HCT116 (cell line): ENCODE results near the gene ADARB2. TPM values are rescaled to one million over a fixed set of nuclear protein-coding genes. Genes with fewer than 3 reads are reported as not detected.

ENCODE experiments used
- ATAC-seq: fragments of 200-7000 bp; cut with Tn5 transposase; 2 replicates; pipeline ENCODE4 v1.9.1; 2020; ENCODE audit warnings: mild to moderate bottlenecking, moderate library complexity
- BruUV-seq: library from RNA; stranded (reverse); fragments of 400-500 nt; replicated peaks from 2 replicates; lab custom pipeline; 2021; lab: Mats Ljungman, UMichigan
- CTCF ChIA-PET: fragments of 300-600 bp; sonication (Branson Sonifier 250); formaldehyde crosslinking; loops from one replicate; lab custom pipeline; 2021; ENCODE audit warnings: antibody characterized with exemption; lab: Charles Lee
- POLR2A ChIA-PET: fragments of 300-600, 350-600 bp; sonication (Branson Sonifier 250); formaldehyde crosslinking; loops from one replicate; lab custom pipeline; 2021; ENCODE audit warnings: antibody characterized with exemption; lab: Charles Lee
- RAD21 ChIA-PET, 2 experiments: fragments of 300-600 bp; sonication (Branson Sonifier 250); formaldehyde crosslinking; loops; one replicate each; lab custom pipeline; 2023; ENCODE audit warnings: low total read pairs in 2 of 2; ENCODE audit not compliant: uncharacterized antibody in 2 of 2, unreplicated experiment in 2 of 2, low non-redundant PET in 1 of 2; lab: Charles Lee
- DNase-seq: peaks from one replicate; pipeline ENCODE4 v3.0.0-alpha.2; 2010; ENCODE audit warnings: low read depth, low spot score
- H2AFZ ChIP-seq: fragments of 200-600 bp; shearing (Covaris generic), sonication (generic); 2 replicates; pipeline ENCODE4 v1.6.1; 2017; ENCODE audit warnings: low read depth, mixed run types, mixed read lengths, antibody characterized with exemption, low read length; ENCODE audit not compliant: poor library complexity, severe bottlenecking
- H3K27ac ChIP-seq: 2 replicates; pipeline ENCODE4 v1.5.1; 2012; ENCODE audit warnings: low read depth, low read length
- H3K27me3 ChIP-seq: fragments of 200-600 bp; sonication (generic); 2 replicates; pipeline ENCODE4 v1.6.1; 2016; ENCODE audit warnings: mixed run types, low read length, mixed read lengths; ENCODE audit not compliant: insufficient read depth
- H3K36me3 ChIP-seq, 2 experiments: fragments of 200-500 bp in 1 of 2; fragments of 200-600 bp in 1 of 2; sonication (Bioruptor generic) in 1 of 2; sonication (generic) in 1 of 2; 2 replicates each; pipeline versions ENCODE4 v1.5.1 to v1.6.1; 2014 to 2016; ENCODE audit warnings: low read length in 2 of 2, inconsistent platforms in 1 of 2, mixed read lengths in 1 of 2, mixed run types in 1 of 2; ENCODE audit not compliant: insufficient read depth in 2 of 2, control insufficient read depth in 1 of 2
- H3K4me1 ChIP-seq, 2 experiments: fragments of 200-600 bp in 1 of 2; sonication (generic) in 1 of 2; 2 replicates each; pipeline versions ENCODE4 v1.5.1 to v1.6.1; 2012 to 2017; ENCODE audit warnings: low read length in 2 of 2, inconsistent platforms in 1 of 2, mild to moderate bottlenecking in 1 of 2, mixed read lengths in 1 of 2, mixed run types in 1 of 2, moderate library complexity in 1 of 2; ENCODE audit not compliant: insufficient read depth in 2 of 2, control insufficient read depth in 1 of 2
- H3K4me2 ChIP-seq: fragments of 200-600 bp; sonication (generic); 2 replicates; pipeline ENCODE4 v1.6.1; 2017; ENCODE audit warnings: mixed run types, low read length, mixed read lengths
- H3K4me3 ChIP-seq, 2 experiments: fragments of 200-600 bp in 1 of 2; sonication (generic) in 1 of 2; replicated peaks in 1 of 2; 2 replicates each; pipeline ENCODE4 v1.5.1; 2011 to 2016; ENCODE audit warnings: low read length in 2 of 2, control low read depth in 1 of 2, low read depth in 1 of 2, mild to moderate bottlenecking in 1 of 2, mixed read lengths in 1 of 2, mixed run types in 1 of 2
- H3K79me2 ChIP-seq: fragments of 200-600 bp; sonication (generic); 2 replicates; pipeline ENCODE4 v1.6.1; 2017; ENCODE audit warnings: mild to moderate bottlenecking, mixed run types, low read length, moderate library complexity, mixed read lengths; ENCODE audit not compliant: insufficient read depth
- H3K9ac ChIP-seq: fragments of 200-600 bp; sonication (generic); 2 replicates; pipeline ENCODE4 v1.6.1; 2016; ENCODE audit warnings: low read length, mixed read lengths
- H3K9me2 ChIP-seq: fragments of 200-600 bp; sonication (generic), shearing (Covaris generic); 2 replicates; pipeline ENCODE4 v1.6.1; 2017; ENCODE audit warnings: mixed run types, mild to moderate bottlenecking, moderate library complexity; ENCODE audit not compliant: insufficient read depth
- H3K9me3 ChIP-seq, 2 experiments: fragments of 200-500 bp in 1 of 2; fragments of 200-600 bp in 1 of 2; sonication (Bioruptor generic) in 1 of 2; sonication (generic) in 1 of 2; 2 replicates each; pipeline ENCODE4 v1.6.1; 2014 to 2017; ENCODE audit warnings: low read length in 2 of 2, mixed read lengths in 2 of 2, inconsistent platforms in 1 of 2, low read depth in 1 of 2, mild to moderate bottlenecking in 1 of 2, mixed run types in 1 of 2, moderate library complexity in 1 of 2; ENCODE audit not compliant: control insufficient read depth in 1 of 2, insufficient read depth in 1 of 2
- H4K20me1 ChIP-seq: fragments of 200-600 bp; sonication (generic), shearing (Covaris generic); 2 replicates; pipeline ENCODE4 v1.6.1; 2017; ENCODE audit warnings: mixed run types, mild to moderate bottlenecking, moderate library complexity; ENCODE audit not compliant: insufficient read depth
- EZH2 ChIP-seq: fragments of 200-600 bp; sonication (generic); IDR thresholded peaks from 2 replicates; pipeline ENCODE4 v1.6.1; 2017; ENCODE audit warnings: antibody characterized with exemption, mixed run types
- RAD21 ChIP-seq: IDR thresholded peaks from 2 replicates; pipeline ENCODE4 v1.6.1; 2012; ENCODE audit warnings: low read depth, mild to moderate bottlenecking
- TCF7L2 ChIP-seq: IDR thresholded peaks from 2 replicates; pipeline ENCODE4 v1.7.0; 2011; ENCODE audit warnings: borderline replicate concordance, inconsistent platforms; ENCODE audit not compliant: insufficient read depth, insufficient read length; ENCODE audit errors: extremely low read depth
- intact Hi-C: fragments of 100-400 bp; cut with micrococcal nuclease; formaldehyde crosslinking; loops from 2 replicates; pipeline ENCODE4 v1.10.0; 2022
- total RNA-seq: library from RNA; stranded (reverse); gene quantifications from one replicate; pipeline ENCODE4 v1.2.1, GENCODE V29; 2021; ENCODE audit not compliant: unreplicated experiment
- TF ChIP-seq, protein P1 (sequence below), 3 experiments: fragments of 200-600 bp in 1 of 3; sonication (generic) in 1 of 3; IDR thresholded peaks in 2 of 3; conservative IDR thresholded peaks in 1 of 3; 2 replicates each; pipeline ENCODE4 v1.5.1; 2012 to 2017; ENCODE audit warnings: low read depth in 2 of 3, low read length in 2 of 3, antibody characterized with exemption in 1 of 3, borderline replicate concordance in 1 of 3, control low read depth in 1 of 3, mild to moderate bottlenecking in 1 of 3, mixed read lengths in 1 of 3, mixed run types in 1 of 3, moderate library complexity in 1 of 3; ENCODE audit not compliant: insufficient read depth in 1 of 3
- TF ChIP-seq, protein P2 (sequence below): IDR thresholded peaks from 2 replicates; pipeline ENCODE4 v1.6.1; 2012; ENCODE audit warnings: low read depth

ADARB2 gene
- total RNA-seq, 1 experiment from 2014 or later = not detected

DNA sequence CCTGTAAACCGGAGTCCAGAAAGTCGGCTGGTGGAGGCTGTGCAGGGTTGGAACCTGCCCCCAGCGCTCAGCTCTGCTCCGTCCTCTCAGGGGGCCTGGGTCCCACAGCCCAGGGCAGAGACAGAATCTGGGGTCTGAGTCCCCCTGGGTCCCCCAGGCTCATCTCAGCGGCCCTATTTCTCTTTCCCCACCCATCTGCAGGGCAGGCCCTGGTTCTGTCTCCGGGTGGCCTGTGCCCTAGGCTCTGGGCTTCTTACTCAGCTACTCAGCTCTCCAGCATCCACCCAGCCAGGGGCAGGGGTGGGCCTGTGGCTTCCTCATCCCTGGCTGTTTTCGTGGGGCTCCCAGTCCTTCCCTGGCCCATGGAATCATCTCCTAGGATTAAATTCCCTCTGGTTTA, 183.4 kb downstream of the ADARB2 start:
- ChIA-PET CTCF (no interaction called here), RAD21 (no interaction called here), POLR2A (no interaction called here)
- Histone ChIP-seq H3K4me1 (no peaks in the 10 kb centered on the region), H3K79me2 (no peaks in the 10 kb centered on the region), H3K4me3 (no peak overlapping the region), H3K27me3 (0 out of 2 replicates have a peak, but pooled peaks cover 13% of the 10 kb centered on the region), H3K36me3 (no peaks in the 10 kb centered on the region), H4K20me1 (no peaks in the 10 kb centered on the region), H3K27ac (no peak overlapping the region), H3K9me2 (no peaks in the 10 kb centered on the region), H3K9ac (no peak overlapping the region), H2AFZ (no peak overlapping the region), H3K4me2 (no peak overlapping the region), H3K9me3 (no peaks in the 10 kb centered on the region)
- intact Hi-C loops = no loop called here
- no peak for TF ChIP-seq TCF7L2
- TF ChIP-seq, protein P1, sequence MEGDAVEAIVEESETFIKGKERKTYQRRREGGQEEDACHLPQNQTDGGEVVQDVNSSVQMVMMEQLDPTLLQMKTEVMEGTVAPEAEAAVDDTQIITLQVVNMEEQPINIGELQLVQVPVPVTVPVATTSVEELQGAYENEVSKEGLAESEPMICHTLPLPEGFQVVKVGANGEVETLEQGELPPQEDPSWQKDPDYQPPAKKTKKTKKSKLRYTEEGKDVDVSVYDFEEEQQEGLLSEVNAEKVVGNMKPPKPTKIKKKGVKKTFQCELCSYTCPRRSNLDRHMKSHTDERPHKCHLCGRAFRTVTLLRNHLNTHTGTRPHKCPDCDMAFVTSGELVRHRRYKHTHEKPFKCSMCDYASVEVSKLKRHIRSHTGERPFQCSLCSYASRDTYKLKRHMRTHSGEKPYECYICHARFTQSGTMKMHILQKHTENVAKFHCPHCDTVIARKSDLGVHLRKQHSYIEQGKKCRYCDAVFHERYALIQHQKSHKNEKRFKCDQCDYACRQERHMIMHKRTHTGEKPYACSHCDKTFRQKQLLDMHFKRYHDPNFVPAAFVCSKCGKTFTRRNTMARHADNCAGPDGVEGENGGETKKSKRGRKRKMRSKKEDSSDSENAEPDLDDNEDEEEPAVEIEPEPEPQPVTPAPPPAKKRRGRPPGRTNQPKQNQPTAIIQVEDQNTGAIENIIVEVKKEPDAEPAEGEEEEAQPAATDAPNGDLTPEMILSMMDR (IDR thresholded peaks at IDR 0.05 in 2 of 3, conservative IDR thresholded peaks at IDR 0.05 in 1 of 3; ENCODE audit: borderline replicate concordance in 1 of 3, insufficient read depth in 1 of 3, low read depth in 2 of 3, low read length in 2 of 3) = no peak
- TF ChIP-seq RAD21 = no peak
- TF ChIP-seq EZH2 = no peak
- TF ChIP-seq, protein P2, sequence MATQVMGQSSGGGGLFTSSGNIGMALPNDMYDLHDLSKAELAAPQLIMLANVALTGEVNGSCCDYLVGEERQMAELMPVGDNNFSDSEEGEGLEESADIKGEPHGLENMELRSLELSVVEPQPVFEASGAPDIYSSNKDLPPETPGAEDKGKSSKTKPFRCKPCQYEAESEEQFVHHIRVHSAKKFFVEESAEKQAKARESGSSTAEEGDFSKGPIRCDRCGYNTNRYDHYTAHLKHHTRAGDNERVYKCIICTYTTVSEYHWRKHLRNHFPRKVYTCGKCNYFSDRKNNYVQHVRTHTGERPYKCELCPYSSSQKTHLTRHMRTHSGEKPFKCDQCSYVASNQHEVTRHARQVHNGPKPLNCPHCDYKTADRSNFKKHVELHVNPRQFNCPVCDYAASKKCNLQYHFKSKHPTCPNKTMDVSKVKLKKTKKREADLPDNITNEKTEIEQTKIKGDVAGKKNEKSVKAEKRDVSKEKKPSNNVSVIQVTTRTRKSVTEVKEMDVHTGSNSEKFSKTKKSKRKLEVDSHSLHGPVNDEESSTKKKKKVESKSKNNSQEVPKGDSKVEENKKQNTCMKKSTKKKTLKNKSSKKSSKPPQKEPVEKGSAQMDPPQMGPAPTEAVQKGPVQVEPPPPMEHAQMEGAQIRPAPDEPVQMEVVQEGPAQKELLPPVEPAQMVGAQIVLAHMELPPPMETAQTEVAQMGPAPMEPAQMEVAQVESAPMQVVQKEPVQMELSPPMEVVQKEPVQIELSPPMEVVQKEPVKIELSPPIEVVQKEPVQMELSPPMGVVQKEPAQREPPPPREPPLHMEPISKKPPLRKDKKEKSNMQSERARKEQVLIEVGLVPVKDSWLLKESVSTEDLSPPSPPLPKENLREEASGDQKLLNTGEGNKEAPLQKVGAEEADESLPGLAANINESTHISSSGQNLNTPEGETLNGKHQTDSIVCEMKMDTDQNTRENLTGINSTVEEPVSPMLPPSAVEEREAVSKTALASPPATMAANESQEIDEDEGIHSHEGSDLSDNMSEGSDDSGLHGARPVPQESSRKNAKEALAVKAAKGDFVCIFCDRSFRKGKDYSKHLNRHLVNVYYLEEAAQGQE = no peak
- BruUV-seq = no TSS peak
- ATAC-seq = no peak
- no peak for DNase-seq
